Measurements from ENCODE around the gene CHST3.
"Not testable (repeated sequence)": the region's sequence is repeated elsewhere in the genome, so short reads cannot be mapped to it uniquely, and the experiment has no call there.

CHST3 gene

DNA sequence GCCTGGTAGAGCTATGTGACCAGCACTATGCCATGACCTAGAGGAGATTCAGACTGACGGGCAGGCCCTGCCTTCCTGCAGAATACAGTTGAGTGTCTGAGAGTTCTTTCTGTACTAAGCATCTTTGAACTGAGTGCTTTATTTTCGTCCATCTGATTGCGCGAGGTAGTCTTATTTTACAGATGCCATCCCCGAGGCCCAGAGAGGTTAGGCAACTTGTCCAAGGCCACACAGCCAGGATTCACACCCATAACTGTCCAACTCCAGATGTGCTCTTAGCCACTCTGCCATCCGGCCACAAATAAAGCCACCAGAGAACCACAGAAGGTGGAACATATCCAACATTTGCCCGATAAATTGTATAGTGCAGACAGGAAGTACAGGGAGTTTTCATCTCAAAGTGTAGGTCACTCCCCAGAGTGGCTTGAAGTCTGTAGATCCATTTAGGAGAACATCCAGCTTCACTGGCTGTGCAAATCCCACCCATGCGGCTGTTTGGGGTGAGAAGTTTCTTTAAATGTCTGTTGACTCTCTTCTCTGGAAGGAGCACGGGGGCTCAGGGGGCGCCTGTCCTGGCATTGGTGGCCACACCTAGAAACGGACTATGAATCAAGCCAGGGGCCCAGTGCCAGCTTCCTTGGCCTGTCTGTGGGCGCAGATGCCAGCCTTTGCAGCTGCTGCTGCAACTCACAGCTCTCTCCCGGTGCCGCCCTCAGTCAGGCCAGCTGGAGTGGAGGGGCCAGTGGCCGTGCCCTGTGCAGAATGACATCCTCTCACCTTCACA is 11.1 kb downstream of the CHST3 start:
- Histone ChIP-seq H3K4me2 (ENCODE audit: low read depth, low read length, poor library complexity, severe bottlenecking) (no peak overlapping the region), H3K9me2 (replicated peaks; ENCODE audit: insufficient read depth, low read length) (no peaks in the 10 kb centered on the region), H2AFZ (ENCODE audit: low read depth, low read length, severe bottlenecking) (no peak overlapping the region), H3K4me3 (ENCODE audit: insufficient read depth, low read length, poor library complexity, severe bottlenecking) (no peak overlapping the region), H3K27me3 (ENCODE audit: low read length) (no peaks in the 10 kb centered on the region), H3K36me3 (ENCODE audit: low read length) (no peaks in the 10 kb centered on the region), H3K79me2 (ENCODE audit: insufficient read depth, low read length) (no peaks in the 10 kb centered on the region), H3K9me3 (ENCODE audit: insufficient read depth, low read length) (no peaks in the 10 kb centered on the region), H4K20me1 (ENCODE audit: low read depth, low read length) (no peaks in the 10 kb centered on the region), H3K9ac (ENCODE audit: low read length) (no peak overlapping the region), H3K27ac (ENCODE audit: low read depth, low read length) (no peak overlapping the region), H3F3A (ENCODE audit: insufficient read depth) (no peaks in the 10 kb centered on the region)
- no peak for TF ChIP-seq EZH2phosphoT487 (conservative IDR thresholded peaks at IDR 0.05; ENCODE audit: low read length)
- TF ChIP-seq, protein P1, sequence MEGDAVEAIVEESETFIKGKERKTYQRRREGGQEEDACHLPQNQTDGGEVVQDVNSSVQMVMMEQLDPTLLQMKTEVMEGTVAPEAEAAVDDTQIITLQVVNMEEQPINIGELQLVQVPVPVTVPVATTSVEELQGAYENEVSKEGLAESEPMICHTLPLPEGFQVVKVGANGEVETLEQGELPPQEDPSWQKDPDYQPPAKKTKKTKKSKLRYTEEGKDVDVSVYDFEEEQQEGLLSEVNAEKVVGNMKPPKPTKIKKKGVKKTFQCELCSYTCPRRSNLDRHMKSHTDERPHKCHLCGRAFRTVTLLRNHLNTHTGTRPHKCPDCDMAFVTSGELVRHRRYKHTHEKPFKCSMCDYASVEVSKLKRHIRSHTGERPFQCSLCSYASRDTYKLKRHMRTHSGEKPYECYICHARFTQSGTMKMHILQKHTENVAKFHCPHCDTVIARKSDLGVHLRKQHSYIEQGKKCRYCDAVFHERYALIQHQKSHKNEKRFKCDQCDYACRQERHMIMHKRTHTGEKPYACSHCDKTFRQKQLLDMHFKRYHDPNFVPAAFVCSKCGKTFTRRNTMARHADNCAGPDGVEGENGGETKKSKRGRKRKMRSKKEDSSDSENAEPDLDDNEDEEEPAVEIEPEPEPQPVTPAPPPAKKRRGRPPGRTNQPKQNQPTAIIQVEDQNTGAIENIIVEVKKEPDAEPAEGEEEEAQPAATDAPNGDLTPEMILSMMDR (IDR thresholded peaks at IDR 0.05; ENCODE audit: insufficient read depth, low read length, poor library complexity, severe bottlenecking) = no peak

DNA sequence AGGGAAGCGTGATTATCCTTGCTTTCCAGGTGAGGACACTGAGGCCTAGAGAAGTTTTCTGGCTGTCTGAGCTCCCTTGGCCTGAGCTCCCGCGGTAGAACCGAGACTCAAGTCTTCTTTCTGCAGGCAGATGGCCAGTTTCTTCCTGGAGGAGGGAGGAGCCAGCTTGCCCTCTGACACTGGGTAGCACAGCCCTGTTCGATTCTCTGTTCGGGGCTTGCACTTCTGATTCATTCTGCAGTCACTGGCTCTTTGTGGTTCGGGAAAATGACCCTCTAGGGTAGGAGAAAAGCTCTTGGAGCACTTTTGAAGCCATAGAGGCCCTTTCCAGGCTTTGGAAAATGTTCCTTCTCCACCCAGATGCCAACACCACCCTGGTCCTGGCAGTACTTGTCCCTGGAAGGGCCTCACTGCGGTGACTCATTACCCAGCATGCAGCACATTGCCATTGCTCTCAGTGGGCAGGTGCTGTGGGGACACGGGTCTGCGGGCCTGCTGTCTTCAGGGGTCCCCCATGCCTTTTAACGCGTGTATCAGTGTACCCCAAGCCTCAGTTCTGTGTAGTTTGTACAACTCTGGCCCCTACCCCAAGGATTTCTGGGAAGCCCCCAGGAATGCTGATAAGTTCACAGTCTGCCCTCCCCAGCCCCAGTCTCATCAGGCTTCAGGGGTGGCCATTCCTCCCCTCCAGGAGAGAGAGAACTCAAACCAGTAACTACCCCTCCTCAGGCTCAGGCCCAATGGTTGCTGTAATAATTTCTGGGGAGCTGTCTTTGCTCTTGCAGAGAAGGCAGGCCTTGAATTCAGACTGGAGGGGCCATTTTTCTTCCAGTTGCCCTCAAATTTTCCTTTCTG is 11.9 kb downstream of the CHST3 start:
- H3K9ac ChIP-seq (ENCODE audit: low read length) = no peak overlapping the region

DNA sequence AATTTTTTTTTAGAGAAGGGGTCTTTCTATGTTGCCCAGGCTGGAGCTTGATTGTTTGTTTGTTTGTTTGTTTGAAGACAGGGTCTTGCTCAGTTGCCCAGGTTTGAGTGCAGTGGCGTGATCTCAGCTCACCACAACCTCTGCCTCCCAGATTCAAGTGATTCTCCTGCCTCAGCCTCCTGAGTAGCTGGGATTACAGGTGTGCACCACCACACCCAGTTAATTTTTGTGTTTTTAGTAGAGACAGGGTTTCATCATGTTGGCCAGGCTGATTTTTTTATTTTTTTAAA is 13.4 kb downstream of the CHST3 start:
- not testable (repeated sequence) for H3K36me3 ChIP-seq (ENCODE audit: low read length); H3K9me3 ChIP-seq (ENCODE audit: insufficient read depth, low read length); H3K27me3 ChIP-seq (ENCODE audit: low read length); H3F3A ChIP-seq (ENCODE audit: insufficient read depth); H3K4me2 ChIP-seq (ENCODE audit: low read depth, low read length, poor library complexity, severe bottlenecking); H3K27ac ChIP-seq (ENCODE audit: low read depth, low read length); H3K9me2 ChIP-seq (replicated peaks; ENCODE audit: insufficient read depth, low read length); H4K20me1 ChIP-seq (ENCODE audit: low read depth, low read length); H3K9ac ChIP-seq (ENCODE audit: low read length); H3K4me3 ChIP-seq (ENCODE audit: insufficient read depth, low read length, poor library complexity, severe bottlenecking); H3K79me2 ChIP-seq (ENCODE audit: insufficient read depth, low read length); H2AFZ ChIP-seq (ENCODE audit: low read depth, low read length, severe bottlenecking)

More for the DNA sequence above, 11.9 kb downstream of the CHST3 start:
- H3K27me3 ChIP-seq (ENCODE audit: low read length) = no peaks in the 10 kb centered on the region
- H3K36me3 ChIP-seq (ENCODE audit: low read length) = no peaks in the 10 kb centered on the region
- no peaks in the 10 kb centered on the region for H3K9me3 ChIP-seq (ENCODE audit: insufficient read depth, low read length)
- no peak overlapping the region for H3K4me3 ChIP-seq (ENCODE audit: insufficient read depth, low read length, poor library complexity, severe bottlenecking)
- TF ChIP-seq, protein P1 (IDR thresholded peaks at IDR 0.05; ENCODE audit: insufficient read depth, low read length, poor library complexity, severe bottlenecking) = no peak
- no peak for TF ChIP-seq EZH2phosphoT487 (conservative IDR thresholded peaks at IDR 0.05; ENCODE audit: low read length)
- no peaks in the 10 kb centered on the region for H4K20me1 ChIP-seq (ENCODE audit: low read depth, low read length)
- H3K27ac ChIP-seq (ENCODE audit: low read depth, low read length) = no peak overlapping the region
- no peaks in the 10 kb centered on the region for H3K79me2 ChIP-seq (ENCODE audit: insufficient read depth, low read length)
- H3F3A ChIP-seq (ENCODE audit: insufficient read depth) = no peaks in the 10 kb centered on the region
- H2AFZ ChIP-seq (ENCODE audit: low read depth, low read length, severe bottlenecking) = no peak overlapping the region
- H3K4me2 ChIP-seq (ENCODE audit: low read depth, low read length, poor library complexity, severe bottlenecking) = no peak overlapping the region
- no peaks in the 10 kb centered on the region for H3K9me2 ChIP-seq (replicated peaks; ENCODE audit: insufficient read depth, low read length)

DNA sequence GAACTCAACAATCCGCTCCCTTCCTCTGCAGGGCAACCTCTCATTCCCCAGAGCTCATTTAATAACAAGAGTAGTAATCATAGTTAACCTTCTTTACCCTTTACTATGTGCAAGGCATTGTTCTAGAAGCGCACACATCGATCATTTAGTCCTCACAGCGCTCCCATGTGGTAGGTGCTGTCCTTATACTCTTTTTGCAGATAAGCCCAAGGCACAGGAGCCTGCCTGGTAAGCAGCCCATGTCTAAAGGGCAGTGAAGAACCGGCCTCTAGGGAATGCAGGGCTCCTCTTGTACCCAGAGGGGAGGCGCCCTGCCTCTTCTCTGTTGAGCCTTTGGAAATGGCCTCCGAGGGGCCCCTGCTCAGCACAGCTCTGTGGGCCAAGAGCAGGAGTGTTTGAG is 14.3 kb downstream of the CHST3 start:
- H2AFZ ChIP-seq (ENCODE audit: low read depth, low read length, severe bottlenecking) = no peak overlapping the region
- no peaks in the 10 kb centered on the region for H3K9me2 ChIP-seq (replicated peaks; ENCODE audit: insufficient read depth, low read length)
- no peaks in the 10 kb centered on the region for H3F3A ChIP-seq (ENCODE audit: insufficient read depth)
- no peaks in the 10 kb centered on the region for H3K79me2 ChIP-seq (ENCODE audit: insufficient read depth, low read length)
- no peak overlapping the region for H3K27ac ChIP-seq (ENCODE audit: low read depth, low read length)
- no peaks in the 10 kb centered on the region for H3K27me3 ChIP-seq (ENCODE audit: low read length)
- no peaks in the 10 kb centered on the region for H3K9me3 ChIP-seq (ENCODE audit: insufficient read depth, low read length)
- H3K36me3 ChIP-seq (ENCODE audit: low read length) = no peaks in the 10 kb centered on the region
- H3K4me3 ChIP-seq (ENCODE audit: insufficient read depth, low read length, poor library complexity, severe bottlenecking) = no peak overlapping the region
- no peak for TF ChIP-seq EZH2phosphoT487 (conservative IDR thresholded peaks at IDR 0.05; ENCODE audit: low read length)
- TF ChIP-seq, protein P1 (IDR thresholded peaks at IDR 0.05; ENCODE audit: insufficient read depth, low read length, poor library complexity, severe bottlenecking) = no peak
- no peaks in the 10 kb centered on the region for H4K20me1 ChIP-seq (ENCODE audit: low read depth, low read length)
- no peak overlapping the region for H3K9ac ChIP-seq (ENCODE audit: low read length)
- no peak overlapping the region for H3K4me2 ChIP-seq (ENCODE audit: low read depth, low read length, poor library complexity, severe bottlenecking)
